GM12872 (cell line): ENCODE measurements around the gene GAPT.

ENCODE experiments used
- TF ChIP-seq, protein P1 (sequence below): IDR thresholded peaks from 3 replicates; pipeline ENCODE4 v1.5.1; 2011; ENCODE audit warnings: low read depth, mild to moderate bottlenecking, low read length, moderate library complexity; ENCODE audit not compliant: insufficient read depth

Gene GAPT

DNA sequence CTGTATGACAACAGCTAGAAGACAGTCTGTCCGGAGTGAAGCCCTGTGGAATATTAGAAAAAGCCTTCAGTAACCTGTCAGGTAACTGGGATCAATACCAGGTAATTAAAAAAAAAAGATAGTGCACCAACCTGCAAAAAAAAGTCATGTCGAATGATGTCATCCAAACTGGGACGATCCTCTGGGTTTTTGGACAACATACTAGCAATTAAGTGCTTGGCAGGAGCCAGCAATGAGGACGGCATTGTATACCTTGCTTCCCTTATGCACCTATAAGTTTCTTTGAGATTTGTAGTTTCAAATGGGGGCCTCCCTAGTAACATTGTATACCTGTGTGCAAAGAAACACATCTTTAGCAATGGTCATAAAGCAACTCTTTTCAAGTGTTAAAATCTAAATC, 34.2 kb upstream of the GAPT start:
- TF ChIP-seq, protein P1, sequence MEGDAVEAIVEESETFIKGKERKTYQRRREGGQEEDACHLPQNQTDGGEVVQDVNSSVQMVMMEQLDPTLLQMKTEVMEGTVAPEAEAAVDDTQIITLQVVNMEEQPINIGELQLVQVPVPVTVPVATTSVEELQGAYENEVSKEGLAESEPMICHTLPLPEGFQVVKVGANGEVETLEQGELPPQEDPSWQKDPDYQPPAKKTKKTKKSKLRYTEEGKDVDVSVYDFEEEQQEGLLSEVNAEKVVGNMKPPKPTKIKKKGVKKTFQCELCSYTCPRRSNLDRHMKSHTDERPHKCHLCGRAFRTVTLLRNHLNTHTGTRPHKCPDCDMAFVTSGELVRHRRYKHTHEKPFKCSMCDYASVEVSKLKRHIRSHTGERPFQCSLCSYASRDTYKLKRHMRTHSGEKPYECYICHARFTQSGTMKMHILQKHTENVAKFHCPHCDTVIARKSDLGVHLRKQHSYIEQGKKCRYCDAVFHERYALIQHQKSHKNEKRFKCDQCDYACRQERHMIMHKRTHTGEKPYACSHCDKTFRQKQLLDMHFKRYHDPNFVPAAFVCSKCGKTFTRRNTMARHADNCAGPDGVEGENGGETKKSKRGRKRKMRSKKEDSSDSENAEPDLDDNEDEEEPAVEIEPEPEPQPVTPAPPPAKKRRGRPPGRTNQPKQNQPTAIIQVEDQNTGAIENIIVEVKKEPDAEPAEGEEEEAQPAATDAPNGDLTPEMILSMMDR: no peak

DNA sequence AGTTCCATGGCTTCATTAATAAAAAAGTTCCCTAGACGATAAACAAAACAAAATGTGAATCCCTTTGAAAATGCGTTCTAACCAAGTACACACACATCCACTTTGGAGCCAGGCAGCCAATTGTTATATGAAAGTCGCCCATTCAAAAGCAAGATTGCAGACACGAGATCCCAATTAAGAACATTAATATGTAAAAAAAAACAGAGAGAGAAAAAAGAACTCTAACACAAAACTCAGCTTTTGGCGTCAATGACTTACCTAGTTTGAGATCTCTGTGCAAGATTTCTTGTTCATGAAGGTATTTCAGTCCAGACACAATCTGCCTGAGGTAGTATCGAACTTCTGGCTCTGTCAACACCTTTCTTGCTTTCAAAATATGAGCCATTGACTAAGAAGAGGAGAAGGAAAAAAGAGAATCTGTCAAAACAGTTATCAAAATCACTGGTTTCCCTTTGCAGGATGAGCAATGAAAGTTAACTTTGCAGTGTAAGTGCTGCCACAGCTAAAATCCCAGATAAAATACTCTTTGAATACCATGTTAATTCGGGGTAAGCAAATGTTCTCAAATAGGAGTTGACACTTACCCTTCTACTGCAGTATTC, 33.0 kb upstream of the GAPT start:
- TF ChIP-seq, protein P1: no peak

DNA sequence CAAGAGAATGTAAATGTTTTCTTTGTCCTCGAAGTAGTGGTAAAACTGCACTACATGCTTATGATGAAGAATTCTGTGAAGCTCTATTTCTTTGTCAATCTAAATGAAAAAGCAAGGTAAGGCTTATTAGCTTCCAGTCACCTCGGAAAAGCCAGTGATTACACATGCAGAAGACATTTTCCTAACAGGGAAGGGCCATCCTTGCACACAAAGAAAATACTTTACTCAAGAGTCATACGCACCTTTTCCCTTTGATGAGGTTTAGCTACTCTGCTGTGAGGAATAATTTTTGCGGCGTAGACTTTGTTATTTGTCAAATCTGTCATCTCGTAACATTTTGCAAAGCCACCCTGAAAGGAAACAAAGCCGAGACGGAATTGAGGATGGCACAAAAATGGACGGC, 32.5 kb upstream of the GAPT start:
- TF ChIP-seq, protein P1: no peak

DNA sequence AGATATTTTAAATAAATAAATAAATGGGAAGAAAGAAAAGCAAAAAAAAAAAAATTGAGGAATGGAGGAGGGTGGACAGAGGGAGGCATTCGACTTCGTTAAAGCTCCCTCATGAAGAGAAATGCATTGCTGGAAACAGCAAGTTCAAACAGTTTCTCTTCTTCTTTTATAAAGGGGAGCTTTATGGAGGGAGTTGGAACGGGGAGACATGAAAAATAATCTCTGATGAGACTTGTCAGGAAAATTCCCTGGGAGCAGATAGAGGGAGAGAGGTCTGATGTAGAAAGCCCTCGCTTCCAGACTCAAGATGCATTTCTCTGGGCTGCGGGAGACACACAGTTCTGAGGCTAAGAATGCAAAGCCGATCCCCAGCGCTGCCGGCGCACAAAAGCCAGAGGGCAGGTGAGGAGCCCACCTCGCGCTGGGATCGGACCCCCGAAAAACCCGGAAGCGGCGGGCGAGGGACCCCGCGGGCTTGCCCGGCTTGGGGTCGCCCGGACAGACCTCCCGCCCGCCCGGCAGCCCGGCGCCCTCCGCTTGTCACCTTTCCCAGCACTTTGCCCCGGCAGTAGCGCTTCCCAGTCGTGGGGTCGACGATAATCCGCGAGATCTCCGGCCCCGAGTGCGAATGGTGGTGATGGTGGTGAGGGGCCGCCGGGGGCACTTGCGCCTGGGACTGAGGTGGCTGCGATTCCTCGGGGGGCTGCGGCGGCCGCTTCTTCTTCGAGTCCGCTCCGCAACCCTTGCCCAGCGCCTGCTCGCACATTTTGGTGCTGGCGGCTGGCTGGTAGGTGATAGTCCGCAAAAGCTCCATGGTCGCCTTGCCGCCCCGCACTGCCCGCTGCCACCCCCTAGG, 31.9 kb upstream of the GAPT start:
- TF ChIP-seq, protein P1: no peak

DNA sequence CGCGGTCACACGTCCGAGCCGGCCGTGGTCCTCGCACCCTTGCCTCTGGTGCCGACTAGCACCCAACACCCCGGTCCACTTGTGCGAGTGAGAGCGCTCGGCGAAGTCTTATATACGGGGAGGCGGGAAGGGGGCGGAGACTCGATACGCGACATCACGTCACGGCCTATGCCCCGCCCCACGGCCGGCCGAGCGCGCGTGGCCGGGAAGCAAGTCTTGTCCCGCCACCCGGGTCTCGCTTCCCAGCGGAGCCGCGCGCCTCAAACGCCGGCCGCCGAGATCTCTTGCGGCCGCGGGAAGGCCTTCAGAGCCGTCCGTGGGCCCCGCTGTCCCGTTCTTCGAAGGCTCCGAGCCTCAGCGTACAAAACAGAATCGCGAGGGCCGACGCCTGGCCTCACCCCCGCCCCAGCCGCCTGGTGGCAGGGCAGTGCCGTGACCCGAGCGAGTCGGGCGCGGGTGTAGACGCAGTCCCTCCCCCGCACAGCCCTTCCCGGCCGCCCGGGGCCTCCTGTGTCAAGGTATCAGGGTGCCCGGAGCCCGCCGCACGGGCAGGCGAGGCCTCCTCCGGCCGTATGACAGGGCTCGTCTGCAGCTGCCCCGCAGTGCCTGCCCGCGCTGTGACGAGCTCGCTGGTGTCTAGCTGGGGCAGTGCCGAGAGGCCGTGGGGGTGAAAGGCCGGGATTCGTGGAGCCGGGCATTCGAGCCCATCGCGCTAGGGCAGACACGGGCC, 31.1 kb upstream of the GAPT start, which contains the start of gene PLK2:
TSS of gene PLK2 (minus strand) at position 85 of the 730 bp plus-strand sequence. CDS start 127 bp downstream, outside the sequence.
- TF ChIP-seq, protein P1: peak; percentile 46

DNA sequence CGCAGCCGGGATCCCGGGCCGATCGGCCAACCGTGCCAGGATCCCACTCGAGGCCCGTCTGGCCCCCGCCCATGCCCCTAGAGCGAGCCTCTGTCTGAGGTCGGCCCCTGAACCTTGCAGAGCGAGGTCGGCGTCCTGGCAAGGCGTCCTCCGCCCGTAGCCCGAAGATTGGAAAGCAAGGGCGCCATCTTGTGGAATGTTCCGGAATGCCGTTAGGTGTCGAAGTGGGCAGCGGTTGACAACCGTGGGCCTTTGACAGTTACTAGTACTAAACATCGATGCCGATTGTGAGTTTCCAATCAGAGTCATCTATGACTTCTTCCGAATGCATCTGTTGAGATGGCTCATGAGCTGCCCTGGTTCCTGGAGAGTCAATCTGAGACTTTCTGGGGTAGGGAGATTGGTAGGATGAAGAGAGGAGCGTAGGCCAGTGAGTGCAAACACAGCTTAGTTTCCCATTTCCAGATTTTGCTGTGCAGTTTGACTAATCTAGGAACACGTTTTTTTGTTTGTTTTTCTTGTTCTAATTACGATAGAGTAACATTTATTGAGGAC, 30.4 kb upstream of the GAPT start:
- TF ChIP-seq, protein P1: peak; percentile 84

DNA sequence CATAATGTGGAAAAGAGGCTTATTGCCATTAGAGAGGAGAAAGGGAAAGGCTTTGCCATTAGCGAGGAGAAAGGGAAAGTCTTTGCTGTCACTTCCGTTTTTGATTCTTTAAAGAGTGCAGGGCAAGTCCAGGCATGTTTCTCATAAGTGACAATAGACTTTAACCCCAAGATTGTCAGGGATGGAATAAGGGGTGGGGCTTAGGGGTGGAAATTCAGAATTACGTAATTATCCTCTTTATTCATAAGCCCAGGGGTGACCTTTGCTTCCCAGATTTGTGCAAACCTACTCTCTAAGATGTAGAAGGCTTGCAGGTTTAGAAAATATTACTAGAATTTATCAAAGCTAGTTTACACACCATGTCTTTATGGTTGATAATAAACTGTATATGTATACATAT, 29.1 kb upstream of the GAPT start:
- TF ChIP-seq, protein P1: no peak
